Activated naive CD8-positive, alpha-beta T cell (primary cell): ENCODE measurements around the gene FCRL3.

Experiments
- H3K27ac Mint-ChIP-seq: one replicate; pipeline ENCODE4 v1.8.0; 2021; ENCODE audit warnings: mixed read lengths
- H3K27me3 Mint-ChIP-seq: one replicate; pipeline ENCODE4 v1.8.0; 2021; ENCODE audit warnings: mixed read lengths
- H3K36me3 Mint-ChIP-seq: one replicate; pipeline ENCODE4 v1.8.0; 2021; ENCODE audit warnings: mixed read lengths
- H3K4me1 Mint-ChIP-seq: one replicate; pipeline ENCODE4 v1.8.0; 2021; ENCODE audit warnings: low read depth, mixed read lengths
- H3K4me3 Mint-ChIP-seq: one replicate; pipeline ENCODE4 v1.8.0; 2021; ENCODE audit warnings: mild to moderate bottlenecking, mixed read lengths
- H3K9me3 Mint-ChIP-seq: one replicate; pipeline ENCODE4 v1.8.0; 2021; ENCODE audit warnings: low read depth, mixed read lengths

FCRL3 gene

GRCh38 chr1:157646144-157646543 lies 54.4 kb downstream of the FCRL3 start:
- H3K9me3 Mint-ChIP-seq, result no peaks in the 10 kb centered on the region
- no peak overlapping the region for H3K27ac Mint-ChIP-seq
- H3K27me3 Mint-ChIP-seq, result no peaks in the 10 kb centered on the region
- H3K4me3 Mint-ChIP-seq, result no peak overlapping the region
- no peaks in the 10 kb centered on the region for H3K36me3 Mint-ChIP-seq
- H3K4me1 Mint-ChIP-seq, result no peaks in the 10 kb centered on the region

DNA sequence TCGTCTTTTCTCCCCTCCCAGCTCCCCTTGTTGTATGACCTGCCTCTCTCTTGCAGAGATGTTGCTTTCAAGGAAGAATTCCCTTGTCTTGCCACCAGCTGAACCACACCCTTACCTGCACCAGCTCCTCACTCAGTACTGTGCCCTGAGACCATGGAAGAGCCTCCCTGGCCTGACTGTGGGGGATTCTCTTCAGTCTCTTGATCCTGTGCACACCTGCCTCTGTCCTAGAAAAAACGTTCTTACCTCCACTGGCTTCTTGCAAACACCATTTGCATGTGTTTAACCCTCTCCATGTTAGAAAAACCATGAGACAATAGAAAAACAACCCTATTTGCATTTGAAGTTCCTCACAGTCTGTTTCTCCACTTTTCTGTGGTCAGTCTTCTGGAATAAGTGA lies 59.4 kb downstream of the FCRL3 start:
- Mint-ChIP-seq H3K27me3 (peaks cover 3% of the 10 kb centered on the region), H3K4me3 (no peak overlapping the region), H3K36me3 (no peaks in the 10 kb centered on the region), H3K27ac (no peak overlapping the region), H3K9me3 (no peaks in the 10 kb centered on the region), H3K4me1 (no peaks in the 10 kb centered on the region)

DNA sequence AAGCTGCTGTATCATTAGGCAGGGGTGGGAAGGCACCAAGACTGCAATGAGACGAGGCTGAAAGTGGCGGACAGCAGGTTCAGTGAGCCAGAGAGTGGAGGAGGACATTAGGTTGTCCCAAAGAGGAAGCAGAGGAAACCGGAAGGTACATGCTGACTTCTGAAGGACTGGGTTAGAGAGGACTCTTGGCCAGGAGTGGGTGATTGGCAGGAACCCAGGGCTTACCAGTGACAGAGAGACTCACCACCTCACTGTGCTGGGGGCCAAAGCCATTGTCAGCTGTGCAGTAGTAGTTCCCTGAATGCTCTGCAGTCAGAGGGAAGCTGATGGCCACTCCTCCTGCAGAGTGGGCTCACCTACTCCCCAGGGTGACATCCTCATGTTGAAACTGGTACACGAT lies 60.8 kb downstream of the FCRL3 start:
- Mint-ChIP-seq H3K4me3 (no peak overlapping the region), H3K4me1 (no peaks in the 10 kb centered on the region), H3K27ac (no peak overlapping the region), H3K27me3 (peaks cover 3% of the 10 kb centered on the region), H3K9me3 (no peaks in the 10 kb centered on the region), H3K36me3 (no peaks in the 10 kb centered on the region)

GRCh38 chr1:157628773-157629172 lies 71.8 kb downstream of the FCRL3 start:
- H3K9me3 Mint-ChIP-seq, result no peaks in the 10 kb centered on the region

More at GRCh38 chr1:157628773-157629172, 71.8 kb downstream of the FCRL3 start:
- Mint-ChIP-seq H3K27ac (no peak overlapping the region), H3K4me1 (no peaks in the 10 kb centered on the region), H3K4me3 (no peak overlapping the region), H3K36me3 (no peaks in the 10 kb centered on the region), H3K27me3 (peaks cover 5% of the 10 kb centered on the region)
